DOHH2 (cell line): ENCODE measurements around the gene NOL4L.

ENCODE experiments used
- H3F3A ChIP-seq: fragments of 200-600 bp; sonication (generic), shearing (Covaris generic); 2 replicates; pipeline ENCODE4 v1.6.0; 2016; ENCODE audit warnings: antibody characterized with exemption, mild to moderate bottlenecking; ENCODE audit not compliant: control insufficient read depth, insufficient read depth
- H3K27ac ChIP-seq: fragments of 200-600 bp; sonication (generic); 2 replicates; pipeline ENCODE4 v1.5.1; 2014; ENCODE audit warnings: low read depth, mild to moderate bottlenecking, low read length, moderate library complexity
- H3K27me3 ChIP-seq: fragments of 200-600 bp; sonication (generic); 2 replicates; pipeline ENCODE4 v1.6.1; 2014; ENCODE audit warnings: mild to moderate bottlenecking, low read length, mixed read lengths; ENCODE audit not compliant: control insufficient read depth
- H3K36me3 ChIP-seq: fragments of 200-600 bp; sonication (generic); 2 replicates; pipeline ENCODE4 v1.6.1; 2014; ENCODE audit warnings: mild to moderate bottlenecking, low read length, moderate library complexity, mixed read lengths; ENCODE audit not compliant: control insufficient read depth
- H3K4me1 ChIP-seq: fragments of 200-600 bp; sonication (generic); 2 replicates; pipeline ENCODE4 v1.6.1; 2014; ENCODE audit warnings: mild to moderate bottlenecking, low read length, mixed read lengths; ENCODE audit not compliant: control insufficient read depth
- H3K4me2 ChIP-seq: fragments of 200-600 bp; sonication (generic); 2 replicates; pipeline ENCODE4 v1.6.0; 2014; ENCODE audit warnings: mild to moderate bottlenecking, low read length, moderate library complexity
- H3K4me3 ChIP-seq: fragments of 200-600 bp; sonication (generic); 2 replicates; pipeline ENCODE4 v1.5.1; 2014; ENCODE audit warnings: mild to moderate bottlenecking, low read length, mixed read lengths
- H3K79me2 ChIP-seq: fragments of 200-600 bp; sonication (generic); 2 replicates; pipeline ENCODE4 v1.6.1; 2014; ENCODE audit warnings: mild to moderate bottlenecking, low read length, mixed read lengths; ENCODE audit not compliant: control insufficient read depth
- H3K9me2 ChIP-seq: fragments of 200-600 bp; sonication (generic); replicated peaks from 2 replicates; pipeline ENCODE4 v1.6.1; 2014; ENCODE audit warnings: mild to moderate bottlenecking, low read length, mixed read lengths; ENCODE audit not compliant: control insufficient read depth
- H3K9me3 ChIP-seq: fragments of 200-600 bp; sonication (generic); 2 replicates; pipeline ENCODE4 v1.6.1; 2014; ENCODE audit warnings: antibody characterized with exemption, low read length, mixed read lengths; ENCODE audit not compliant: control insufficient read depth, insufficient read depth
- H4K20me1 ChIP-seq: fragments of 200-600 bp; sonication (generic); 2 replicates; pipeline ENCODE4 v1.6.0; 2014; ENCODE audit warnings: low read depth, mild to moderate bottlenecking, antibody characterized with exemption, low read length, moderate library complexity; ENCODE audit not compliant: control insufficient read depth, insufficient read depth
- CTCF ChIP-seq: fragments of 200-600 bp; sonication (generic); IDR thresholded peaks from one replicate; pipeline ENCODE4 v1.5.1; 2014; ENCODE audit warnings: antibody characterized with exemption, mild to moderate bottlenecking, low read depth, low read length; ENCODE audit not compliant: poor library complexity, severe bottlenecking
- EZH2phosphoT487 ChIP-seq: fragments of 200-600 bp; sonication (generic); IDR thresholded peaks from 2 replicates; pipeline ENCODE4 v1.6.1; 2017; ENCODE audit warnings: borderline replicate concordance, mild to moderate bottlenecking, antibody characterized with exemption, low read length, moderate library complexity, mixed read lengths

NOL4L gene

GRCh38 chr20:32484225-32484957 is 100.7 kb downstream of the NOL4L start:
- H4K20me1 ChIP-seq = no peaks in the 10 kb centered on the region; the same call in 1 of the 2 replicates
- H3K27ac ChIP-seq = peak overlapping the region; percentile 32; the same call in 1 of the 2 replicates
- no peaks in the 10 kb centered on the region for H3K36me3 ChIP-seq
- H3K4me3 ChIP-seq = peak overlapping the region; percentile 83
- H3K9me3 ChIP-seq = no peaks in the 10 kb centered on the region
- peak overlapping the region; percentile 99 for H3K4me2 ChIP-seq
- TF ChIP-seq EZH2phosphoT487 (no peak; the same call in 1 of the 2 replicates), CTCF (no peak)
- peaks cover 8% of the 10 kb centered on the region for H3K27me3 ChIP-seq
- no peaks in the 10 kb centered on the region for H3K79me2 ChIP-seq
- H3K4me1 ChIP-seq = peaks cover 23% of the 10 kb centered on the region
- H3F3A ChIP-seq = peaks cover 7% of the 10 kb centered on the region
- no peaks in the 10 kb centered on the region for H3K9me2 ChIP-seq

DNA sequence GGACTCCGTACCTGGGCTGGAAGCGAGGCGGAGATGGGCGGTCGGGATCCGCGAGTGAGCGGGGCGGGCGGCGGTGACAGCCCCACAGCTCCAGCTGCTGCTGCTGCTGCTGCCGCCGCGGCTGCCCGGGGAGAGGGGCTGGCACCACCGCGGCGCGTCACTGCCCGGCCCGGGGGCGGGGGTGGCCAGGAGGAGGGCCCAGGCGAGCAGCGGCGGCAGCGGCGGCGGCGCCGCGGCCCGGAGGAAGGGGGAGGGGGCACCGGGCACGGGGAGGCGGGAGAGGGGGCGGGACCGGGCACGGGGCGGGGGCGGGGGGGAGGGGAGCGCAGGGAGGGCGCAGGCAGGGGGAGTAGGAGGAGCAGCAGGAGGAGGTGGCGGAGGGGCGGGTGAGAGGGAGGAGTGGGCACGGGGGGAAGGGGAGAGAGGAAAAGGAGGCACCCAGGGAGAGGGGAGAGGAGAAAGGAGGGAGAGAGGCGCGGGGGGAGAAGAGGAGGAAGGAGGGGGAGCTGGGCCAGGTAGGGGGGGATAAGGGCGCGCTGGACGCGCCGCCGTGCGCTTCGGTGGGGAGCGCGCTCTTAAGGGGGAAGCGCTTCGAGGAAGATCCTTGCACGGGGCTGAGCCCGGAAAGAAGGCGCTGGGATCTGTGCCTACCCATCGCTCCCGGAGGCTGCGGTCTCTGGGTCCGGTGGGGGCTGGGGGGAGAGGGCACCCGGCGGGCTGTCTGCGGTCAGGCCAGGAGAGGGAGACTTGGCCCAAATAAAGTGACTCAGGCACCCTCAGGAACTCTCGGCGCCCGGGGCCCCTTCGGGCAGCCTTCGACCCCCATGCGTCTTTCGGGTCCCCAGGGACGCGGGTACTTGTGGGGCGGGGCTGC is 101.5 kb downstream of the NOL4L start:
- H3K27me3 ChIP-seq = peaks cover 8% of the 10 kb centered on the region
- peaks cover 7% of the 10 kb centered on the region for H3F3A ChIP-seq
- no peaks in the 10 kb centered on the region; the same call in 1 of the 2 replicates for H4K20me1 ChIP-seq
- TF ChIP-seq EZH2phosphoT487 (no peak), CTCF (no peak)
- H3K9me2 ChIP-seq = no peaks in the 10 kb centered on the region
- H3K4me1 ChIP-seq = peaks cover 23% of the 10 kb centered on the region
- no peaks in the 10 kb centered on the region for H3K79me2 ChIP-seq
- H3K4me3 ChIP-seq = peak overlapping the region; percentile 83
- H3K9me3 ChIP-seq = no peaks in the 10 kb centered on the region
- H3K36me3 ChIP-seq = no peaks in the 10 kb centered on the region
- no peak overlapping the region for H3K27ac ChIP-seq
- peak overlapping the region; percentile 99 for H3K4me2 ChIP-seq

DNA sequence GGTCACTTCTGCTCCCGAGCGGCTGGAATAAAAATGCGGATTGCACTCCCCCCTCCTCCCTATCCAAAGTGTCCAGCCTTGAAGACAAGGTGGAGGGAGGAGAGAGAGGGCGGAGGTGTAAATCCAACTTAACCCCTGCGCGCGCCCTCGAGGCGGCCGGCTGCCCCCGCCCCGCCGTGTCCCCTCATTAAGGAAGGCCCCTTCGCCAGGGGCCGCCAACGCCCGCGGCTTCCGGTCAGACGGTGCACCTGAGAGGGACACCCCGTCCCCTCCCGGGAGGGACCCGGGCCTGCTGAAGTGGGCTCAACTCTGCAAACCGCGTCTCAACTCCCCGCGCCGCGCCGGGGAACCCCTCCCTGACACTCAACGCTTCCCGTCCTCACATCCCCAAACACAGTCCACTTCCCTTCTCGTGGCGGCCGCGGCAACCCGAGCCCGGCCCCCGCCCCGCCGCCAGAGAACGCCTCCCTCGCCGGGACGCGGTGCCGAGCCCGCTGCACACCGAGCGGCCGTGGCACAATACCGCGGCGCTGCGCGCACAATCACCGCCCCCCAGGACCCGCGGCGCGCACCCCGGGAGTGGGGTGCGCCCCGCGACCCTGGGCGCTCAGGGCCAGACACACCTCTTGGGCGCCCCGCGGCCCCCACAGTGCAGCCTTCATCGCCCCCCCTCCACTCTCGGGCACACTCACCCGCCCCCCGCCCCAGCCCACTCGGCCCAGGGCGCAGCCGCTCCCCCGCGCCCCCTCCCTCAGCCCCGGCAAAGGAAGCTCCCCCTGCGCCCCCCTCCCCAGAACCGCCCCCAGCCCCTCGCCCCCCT is 102.5 kb downstream of the NOL4L start:
- Histone ChIP-seq H4K20me1 (no peaks in the 10 kb centered on the region; the same call in 1 of the 2 replicates), H3K27me3 (peaks cover 8% of the 10 kb centered on the region), H3F3A (peaks cover 7% of the 10 kb centered on the region), H3K9me2 (no peaks in the 10 kb centered on the region), H3K27ac (no peak overlapping the region), H3K4me2 (peak overlapping the region; percentile 60), H3K79me2 (no peaks in the 10 kb centered on the region), H3K4me1 (peaks cover 23% of the 10 kb centered on the region), H3K4me3 (peak overlapping the region; percentile 57), H3K9me3 (no peaks in the 10 kb centered on the region), H3K36me3 (no peaks in the 10 kb centered on the region)
- TF ChIP-seq EZH2phosphoT487 (no peak), CTCF (no peak)
